ENCODE results near the gene SLC9A1. TPM values are rescaled to one million over a fixed set of nuclear protein-coding genes. Genes with fewer than 3 reads are reported as not detected.

Gene SLC9A1
- total and polyA plus RNA-seq, 11 donors, result 9.4 to 44.9 (median 20.6) TPM

- H3K27ac ChIP-seq, result peak overlapping the region in 11 of 12 donors; percentile 2 to 65 (median 30)
- ATAC-seq, result peak in 1 of 4 donors; percentile 8
- H3K36me3 ChIP-seq, result peaks cover 0 to 5% (median 0%) of the 10 kb centered on the region in 9 donors
- TF ChIP-seq POLR2A (IDR thresholded peaks at IDR 0.05), result no peak
- no peak for TF ChIP-seq CTCF (IDR thresholded peaks at IDR 0.05)
- no peaks in the 10 kb centered on the region for H3K9me3 ChIP-seq
- intact Hi-C loops (cut with DNase I), result no loop called here
- no peaks in the 10 kb centered on the region for H3K27me3 ChIP-seq
- WGBS, 4 donors, result 43 to 56% (median 52%) methylated on average over 8 of the region's 8 CpGs
- H3K4me3 ChIP-seq, result no peak overlapping the region
- H3K4me1 ChIP-seq, result peaks cover 0 to 96% (median 78%) of the 10 kb centered on the region in 12 donors
- no peak for DNase-seq
Measured at GRCh38 chr1:27149084-27149761, 5.7 kb downstream of the SLC9A1 start.

DNA sequence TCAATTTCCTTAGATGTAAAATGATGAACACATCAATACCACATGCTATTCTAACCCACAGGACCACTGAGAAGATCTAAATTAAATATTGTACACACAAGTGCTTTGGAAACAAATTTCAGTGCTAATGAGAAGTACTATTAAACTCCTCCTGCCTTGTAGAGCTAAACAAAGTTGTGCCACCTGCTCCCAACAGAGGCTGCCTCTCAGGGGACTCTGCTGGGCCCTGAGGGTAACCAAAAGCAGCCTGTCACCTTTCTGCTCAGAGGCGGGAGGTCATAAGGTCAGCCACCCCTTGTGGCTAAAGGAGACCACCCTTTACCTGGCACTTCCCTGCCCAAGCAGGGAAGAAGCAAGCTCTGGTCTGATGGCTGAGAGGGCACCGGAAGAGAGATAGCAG lies 6.3 kb downstream of the SLC9A1 start:
- H3K4me3 ChIP-seq, result no peak overlapping the region
- peaks cover 0 to 96% (median 77%) of the 10 kb centered on the region in 12 donors for H3K4me1 ChIP-seq
- DNase-seq, result no peak
- no peaks in the 10 kb centered on the region for H3K27me3 ChIP-seq
- TF ChIP-seq POLR2A (IDR thresholded peaks at IDR 0.05) (no peak), CTCF (IDR thresholded peaks at IDR 0.05) (no peak)
- H3K36me3 ChIP-seq, result peaks cover 0 to 5% (median 0%) of the 10 kb centered on the region in 9 donors
- no peak for ATAC-seq
- 58 to 86% (median 73%) methylated on average over 2 of the region's 2 CpGs for WGBS, 4 donors
- no peaks in the 10 kb centered on the region for H3K9me3 ChIP-seq
- H3K27ac ChIP-seq, result peak overlapping the region in 7 of 12 donors; percentile 2 to 65 (median 25)
- intact Hi-C loops (cut with DNase I), result no loop called here

- intact Hi-C loops (cut with DNase I), result no loop called here
- no peak overlapping the region for H3K4me3 ChIP-seq
- no peak for TF ChIP-seq CTCF (IDR thresholded peaks at IDR 0.05)
- TF ChIP-seq POLR2A (IDR thresholded peaks at IDR 0.05), result no peak
- no peak for ATAC-seq
- no peaks in the 10 kb centered on the region for H3K9me3 ChIP-seq
- peak overlapping the region in 7 of 12 donors; percentile 2 to 65 (median 25) for H3K27ac ChIP-seq
- 85 to 100% (median 100%) methylated on average over 1 of the region's 1 CpG for WGBS, 4 donors
- no peak for DNase-seq
- no peaks in the 10 kb centered on the region for H3K27me3 ChIP-seq
- H3K4me1 ChIP-seq, result peaks cover 0 to 96% (median 75%) of the 10 kb centered on the region in 12 donors
- peaks cover 0 to 5% (median 0%) of the 10 kb centered on the region in 9 donors for H3K36me3 ChIP-seq
Measured at GRCh38 chr1:27147842-27148518, 6.9 kb downstream of the SLC9A1 start.

DNA sequence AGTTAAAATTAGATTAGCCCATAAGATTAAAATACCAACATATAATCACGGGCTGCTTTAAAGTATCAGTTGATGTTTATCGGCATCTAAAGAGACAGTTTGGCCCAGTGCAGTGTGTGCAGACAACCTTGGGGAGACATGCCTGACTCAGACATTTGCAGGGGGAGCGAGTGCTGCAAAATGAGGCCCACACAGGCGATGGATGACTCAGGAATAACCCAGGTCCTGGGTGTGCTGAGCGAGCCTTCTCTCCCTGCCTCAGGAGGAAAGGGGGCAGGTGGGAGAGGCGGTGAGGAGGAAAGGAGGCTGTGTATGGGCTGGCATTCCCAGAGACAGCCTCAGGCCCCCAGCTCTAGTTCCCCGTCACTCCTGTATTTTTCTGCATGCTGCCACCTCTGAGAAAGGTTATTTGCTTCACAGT lies 9.0 kb downstream of the SLC9A1 start:
- intact Hi-C loops (cut with DNase I), result no loop called here
- Histone ChIP-seq H3K36me3 (peaks cover 0 to 5% (median 0%) of the 10 kb centered on the region in 9 donors), H3K4me1 (peaks cover 0 to 97% (median 74%) of the 10 kb centered on the region in 12 donors), H3K27me3 (no peaks in the 10 kb centered on the region), H3K27ac (peak overlapping the region; percentile 50 to 80 (median 68)), H3K4me3 (no peak overlapping the region), H3K9me3 (no peaks in the 10 kb centered on the region)
- TF ChIP-seq CTCF (IDR thresholded peaks at IDR 0.05) (no peak), POLR2A (IDR thresholded peaks at IDR 0.05) (no peak)
- ATAC-seq, result peak; percentile 20 to 77 (median 39)
- peak in 1 of 5 donors; percentile 61 for DNase-seq
- 48 to 78% (median 69%) methylated on average over 7 of the region's 7 CpGs for WGBS, 4 donors
